Adrenal gland (tissue), 12 donors: ENCODE results near the gene MAGEF1. TPM values are rescaled to one million over a fixed set of nuclear protein-coding genes. Genes with fewer than 3 reads are reported as not detected.

Experiments
- DNase-seq, 7 donors: peaks; one replicate each; pipeline ENCODE4 v3.0.0-alpha.2; 2019 to 2020
- H3K27ac ChIP-seq, 5 donors: fragments of 200-600 bp; sonication (generic) in 4 of 5; 1 replicate in 3 of 5; 2 replicates in 2 of 5; pipeline versions ENCODE4 v1.5.1 to v1.8.0; 2016 to 2020; ENCODE audit warnings: mild to moderate bottlenecking in 1 of 5
- H3K27me3 ChIP-seq: fragments of 200-600 bp; 2 replicates; pipeline ENCODE4 v1.8.0; 2021
- H3K36me3 ChIP-seq, 2 donors: fragments of 200-600 bp; replicated peaks in 1 of 2; 1 replicate in 1 of 2; 2 replicates in 1 of 2; pipeline versions ENCODE4 v1.5.1 to v1.8.0; 2018 to 2022
- H3K4me1 ChIP-seq, 2 donors: fragments of 200-600 bp; replicated peaks in 1 of 2; 1 replicate in 1 of 2; 2 replicates in 1 of 2; pipeline versions ENCODE4 v1.5.1 to v1.8.0; 2018 to 2021
- H3K4me3 ChIP-seq, 4 donors: fragments of 200-600 bp; sonication (generic) in 3 of 4; one replicate each; pipeline ENCODE4 v1.5.1; 2016 to 2018
- H3K9me3 ChIP-seq, 3 donors: fragments of 200-600 bp; sonication (generic) in 1 of 3; replicated peaks in 1 of 3; 1 replicate in 2 of 3; 2 replicates in 1 of 3; pipeline versions ENCODE4 v1.5.1 to v1.8.0; 2016 to 2021
- POLR2A ChIP-seq, 2 donors: fragments of 450-650 bp; IDR thresholded peaks; one replicate each; pipeline ENCODE4 v1.6.1; 2017; ENCODE audit warnings: antibody characterized with exemption in 2 of 2, mild to moderate bottlenecking in 2 of 2, moderate library complexity in 1 of 2
- WGBS, 4 donors: extraction: QIAGEN DNeasy Blood & Tissue Kit in 2 of 4; methylation state at CpG; one replicate each; pipeline versions ENCODE4 v1.1.5 to v1.1.7; 2013 to 2017; 5-methylcytosine and 5-hydroxymethylcytosine counted together
- intact Hi-C, 2 donors: fragments of 100-400 bp; cut with DNase I; formaldehyde crosslinking; loops; one replicate each; pipeline versions ENCODE4 v1.14.1 to v1.15.0; 2022 to 2023
- polyA plus RNA-seq, 3 donors: library from polyadenylated mRNA; stranded (reverse); fragments of 200-250 nt in 2 of 3; fragments of 350-450 nt in 1 of 3; fragmentation: Illumina TruSeq in 1 of 3; extraction: RNeasy Lipid Tissue Mini Kit (QIAGEN cat#74804) in 1 of 3; gene quantifications; one replicate each; pipeline ENCODE4 v1.2.3, GENCODE V29; 2013 to 2014
- total RNA-seq, 9 donors: library from RNA; depleted of rRNA in 4 of 9; stranded (reverse); fragments of >200 nt in 4 of 9; fragments of 120-200 nt in 1 of 9; fragmentation: NEBNext Ultra II Directional in 1 of 9; extraction: Animal tissue kit (Norgen Biotek cat#: 25700) in 1 of 9; gene quantifications; one replicate each; pipeline versions ENCODE4 v1.1.0 to v1.2.4, GENCODE V29; 2013 to 2023
- TF ChIP-seq, protein P1 (sequence below), 6 experiments: fragments of 450-650 bp in 4 of 6; fragments of 200-600 bp in 2 of 6; sonication (generic) in 1 of 6; IDR thresholded peaks; 1 replicate in 5 of 6; 2 replicates in 1 of 6; pipeline versions ENCODE4 v1.5.1 to v1.8.0; 2016 to 2021; ENCODE audit warnings: antibody characterized with exemption in 6 of 6, mild to moderate bottlenecking in 2 of 6, moderate library complexity in 1 of 6
- donor health status: healthy with polysubstance abuse.
- donor health status: Bipolar disorder and iron deficiency.
- donor health status: DM: yes; HTN: yes; CAD: no.
- donor health status: DM: no; HTN: no; CAD: no.
- donor health status: DM: no; HTN: no; CAD: no.
- donor health status: DM: yes; HTN: yes; CAD: no.

MAGEF1 gene
- total and polyA plus RNA-seq, 12 donors, result 22.1 to 69.1 (median 36.3) TPM

DNA sequence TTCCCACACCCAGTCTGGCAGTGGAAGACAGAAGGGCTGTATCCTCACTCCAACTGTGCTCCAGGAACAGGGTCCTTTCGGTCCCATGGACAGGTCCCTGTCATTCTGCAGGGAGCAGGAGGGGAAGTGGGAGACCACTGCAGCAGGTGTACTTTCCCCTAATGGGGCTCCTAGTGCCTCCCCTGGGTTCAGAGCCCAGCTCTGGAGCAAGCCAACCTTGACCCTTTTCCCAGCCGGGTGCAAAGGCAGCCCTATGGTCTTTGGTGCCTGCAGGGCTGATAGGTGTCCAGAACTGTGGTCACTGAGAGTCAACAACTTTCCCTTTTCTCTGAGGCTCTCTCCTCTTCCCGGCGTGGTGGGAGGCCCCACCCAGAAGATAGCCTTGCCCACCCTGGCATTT, 26.8 kb downstream of the MAGEF1 start:
- no peak overlapping the region for H3K27ac ChIP-seq
- TF ChIP-seq, protein P1, sequence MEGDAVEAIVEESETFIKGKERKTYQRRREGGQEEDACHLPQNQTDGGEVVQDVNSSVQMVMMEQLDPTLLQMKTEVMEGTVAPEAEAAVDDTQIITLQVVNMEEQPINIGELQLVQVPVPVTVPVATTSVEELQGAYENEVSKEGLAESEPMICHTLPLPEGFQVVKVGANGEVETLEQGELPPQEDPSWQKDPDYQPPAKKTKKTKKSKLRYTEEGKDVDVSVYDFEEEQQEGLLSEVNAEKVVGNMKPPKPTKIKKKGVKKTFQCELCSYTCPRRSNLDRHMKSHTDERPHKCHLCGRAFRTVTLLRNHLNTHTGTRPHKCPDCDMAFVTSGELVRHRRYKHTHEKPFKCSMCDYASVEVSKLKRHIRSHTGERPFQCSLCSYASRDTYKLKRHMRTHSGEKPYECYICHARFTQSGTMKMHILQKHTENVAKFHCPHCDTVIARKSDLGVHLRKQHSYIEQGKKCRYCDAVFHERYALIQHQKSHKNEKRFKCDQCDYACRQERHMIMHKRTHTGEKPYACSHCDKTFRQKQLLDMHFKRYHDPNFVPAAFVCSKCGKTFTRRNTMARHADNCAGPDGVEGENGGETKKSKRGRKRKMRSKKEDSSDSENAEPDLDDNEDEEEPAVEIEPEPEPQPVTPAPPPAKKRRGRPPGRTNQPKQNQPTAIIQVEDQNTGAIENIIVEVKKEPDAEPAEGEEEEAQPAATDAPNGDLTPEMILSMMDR (IDR thresholded peaks at IDR 0.05), result no peak
- no peak for TF ChIP-seq POLR2A (IDR thresholded peaks at IDR 0.05)
- WGBS, 4 donors, result 59 to 72% (median 63%) methylated on average over 2 to 4 of the region's 4 CpGs
- intact Hi-C loops, result no loop called here
- no peaks in the 10 kb centered on the region for H3K27me3 ChIP-seq
- no peak overlapping the region for H3K4me3 ChIP-seq
- no peaks in the 10 kb centered on the region for H3K9me3 ChIP-seq
- H3K36me3 ChIP-seq, result no peaks in the 10 kb centered on the region
- no peak for DNase-seq
- H3K4me1 ChIP-seq, result peaks cover 0 to 21% of the 10 kb centered on the region in 2 donors

DNA sequence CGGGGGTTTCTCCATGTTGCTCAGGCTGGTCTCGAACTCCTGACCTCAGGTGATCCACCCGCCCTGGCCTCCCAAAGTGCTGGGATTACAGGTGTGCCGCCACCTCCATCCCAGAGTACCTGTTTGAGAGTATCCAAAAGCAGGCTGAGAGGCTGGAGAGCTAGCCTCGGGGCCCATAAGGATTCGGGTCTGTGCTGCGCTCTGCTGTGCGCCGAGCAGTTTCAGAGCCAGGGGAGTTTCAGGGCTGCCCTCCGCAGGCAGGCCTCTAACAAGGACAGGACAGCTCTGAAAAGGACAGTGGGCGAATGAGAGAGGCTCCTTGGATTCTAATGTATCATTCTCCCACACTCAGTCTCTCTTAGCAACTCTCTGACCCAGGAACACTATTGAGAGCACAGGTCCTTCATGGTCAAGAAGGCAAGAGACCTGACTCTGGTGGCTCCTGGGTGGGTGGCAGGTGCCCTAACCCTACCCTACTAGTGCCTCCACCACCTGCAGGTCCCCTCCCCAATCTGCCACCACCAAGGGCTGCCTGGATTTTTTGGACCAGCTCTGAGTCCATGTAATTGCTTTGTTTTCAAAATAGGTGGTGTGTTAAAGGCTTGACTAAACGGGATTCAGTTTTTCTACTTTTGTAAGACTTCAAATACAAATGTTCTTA, 27.8 kb downstream of the MAGEF1 start:
- no peaks in the 10 kb centered on the region for H3K36me3 ChIP-seq
- no peaks in the 10 kb centered on the region for H3K9me3 ChIP-seq
- no peak overlapping the region for H3K27ac ChIP-seq
- DNase-seq, result no peak
- H3K4me1 ChIP-seq, result peaks cover 0 to 19% of the 10 kb centered on the region in 2 donors
- 84 to 95% (median 93%) methylated on average over 7 to 12 of the region's 12 CpGs for WGBS, 4 donors
- no peak overlapping the region for H3K4me3 ChIP-seq
- intact Hi-C loops, result no loop called here
- TF ChIP-seq, protein P1 (IDR thresholded peaks at IDR 0.05), result no peak
- no peak for TF ChIP-seq POLR2A (IDR thresholded peaks at IDR 0.05)
- H3K27me3 ChIP-seq, result no peaks in the 10 kb centered on the region

GRCh38 chr3:184683234-184683633, 28.6 kb downstream of the MAGEF1 start:
- Histone ChIP-seq H3K27me3 (no peaks in the 10 kb centered on the region), H3K9me3 (no peaks in the 10 kb centered on the region), H3K4me1 (peaks cover 0 to 11% of the 10 kb centered on the region in 2 donors), H3K4me3 (no peak overlapping the region), H3K36me3 (no peaks in the 10 kb centered on the region), H3K27ac (no peak overlapping the region)
- 73 to 82% (median 78%) methylated on average over 5 of the region's 5 CpGs for WGBS, 4 donors
- intact Hi-C loops, result no loop called here
- TF ChIP-seq POLR2A (IDR thresholded peaks at IDR 0.05), result no peak
- TF ChIP-seq, protein P1 (IDR thresholded peaks at IDR 0.05), result no peak
- no peak for DNase-seq

DNA sequence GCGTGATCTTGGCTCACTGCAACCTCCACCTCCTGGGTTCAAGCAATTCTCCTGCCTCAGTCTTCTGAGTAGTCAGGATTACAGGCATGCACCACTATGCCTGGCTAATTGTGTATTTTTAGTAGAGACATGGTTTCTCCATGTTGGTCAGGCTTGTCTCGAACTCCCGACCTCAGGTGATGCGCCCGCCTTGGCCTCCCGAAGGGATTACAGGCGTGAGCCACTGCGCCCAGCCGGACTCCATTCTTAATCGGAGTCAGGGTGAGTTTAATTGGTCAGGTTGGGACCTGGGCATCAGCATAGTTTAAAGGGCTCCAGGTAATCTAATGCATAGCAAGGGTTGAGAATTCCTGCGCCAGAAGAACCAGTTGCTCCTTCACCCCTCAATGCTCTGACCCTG, 29.2 kb downstream of the MAGEF1 start:
- H3K9me3 ChIP-seq, result no peaks in the 10 kb centered on the region
- no peaks in the 10 kb centered on the region for H3K36me3 ChIP-seq
- H3K27ac ChIP-seq, result no peak overlapping the region
- TF ChIP-seq, protein P1 (IDR thresholded peaks at IDR 0.05), result no peak
- TF ChIP-seq POLR2A (IDR thresholded peaks at IDR 0.05), result no peak
- H3K4me1 ChIP-seq, result peaks cover 0 to 5% of the 10 kb centered on the region in 2 donors
- H3K4me3 ChIP-seq, result no peak overlapping the region
- no peaks in the 10 kb centered on the region for H3K27me3 ChIP-seq
- no peak for DNase-seq
- WGBS, 4 donors, result 95 to 100% (median 97%) methylated on average over 8 to 11 of the region's 11 CpGs
- intact Hi-C loops, result no loop called here
